Measurements from ENCODE around the gene ACAP2.
"Not testable (repeated sequence)": the region's sequence is repeated elsewhere in the genome, so short reads cannot be mapped to it uniquely, and the experiment has no call there.

GRCh38 chr3:195228886-195229285 is 213.9 kb downstream of the ACAP2 start:
- not testable (repeated sequence) for TF ChIP-seq POLR2A (IDR thresholded peaks at IDR 0.05); CTCF (IDR thresholded peaks at IDR 0.05 in 8 of 11, conservative IDR thresholded peaks at IDR 0.05 in 3 of 11); POLR2AphosphoS5 (IDR thresholded peaks at IDR 0.05)

Data from spleen (tissue), 7 donors.